Measurements from ENCODE around the gene TLCD3A. TPM values are rescaled to one million over a fixed set of nuclear protein-coding genes. Genes with fewer than 3 reads are reported as not detected.

The TLCD3A gene
- total and polyA plus RNA-seq, 10 of the 15 experiments (the other 5 are each of a cell fraction or from before 2014, with no cell fraction given) = 2.9 to 29.7 (median 17.8) TPM

- ChIA-PET CTCF (interaction anchor here (1.0 to 1.5 kb wide), 3 partner anchors 14 to 30 kb away, joined by 3 to 5 read pairs (median 3); partner anchors contain the start of genes GEMIN4 and VPS53), SMC1A (ENCODE audit: uncharacterized antibody, unreplicated experiment) (no interaction called here), RAD21 (ENCODE audit: unreplicated experiment) (no interaction called here), POLR2A (interaction anchor here (1.3 to 2.1 kb wide), 2 partner anchors 12 to 13 kb away, joined by 4 to 9 read pairs; no protein-coding TSS in a partner anchor)
- no peak overlapping the region for H3K27ac ChIP-seq (ENCODE audit: control insufficient read depth, insufficient read depth)
- no peak for TF ChIP-seq NR2C1 (IDR thresholded peaks at IDR 0.05)
- TF ChIP-seq HCFC1 (IDR thresholded peaks at IDR 0.05; ENCODE audit: low read length) = no peak
- TF ChIP-seq SMAD1 (IDR thresholded peaks at IDR 0.05; ENCODE audit: low read depth, partially characterized antibody) = no peak
- no peak for TF ChIP-seq IKZF1 (conservative IDR thresholded peaks at IDR 0.05)
- no peak for TF ChIP-seq CREM (IDR thresholded peaks at IDR 0.05; ENCODE audit: low read depth)
- no peak for TF ChIP-seq RELB (IDR thresholded peaks at IDR 0.05; ENCODE audit: low read depth)
- TF ChIP-seq PAX8 (IDR thresholded peaks at IDR 0.05) = no peak
- no peak for TF ChIP-seq BCLAF1 (IDR thresholded peaks at IDR 0.05)
- TF ChIP-seq EP300 (IDR thresholded peaks at IDR 0.05; ENCODE audit: borderline replicate concordance in 1 of 2, control insufficient read depth in 1 of 2, low read depth in 2 of 2, low read length in 2 of 2) = no peak
- TF ChIP-seq E2F8 (IDR thresholded peaks at IDR 0.05; ENCODE audit: low read depth, partially characterized antibody) = no peak
- no peak for TF ChIP-seq SREBF1 (IDR thresholded peaks at IDR 0.05; ENCODE audit: low read length)
- TF ChIP-seq ZNF384 (IDR thresholded peaks at IDR 0.05; ENCODE audit: borderline replicate concordance, low read depth, low read length) = no peak
- TF ChIP-seq YY1 (IDR thresholded peaks at IDR 0.05; ENCODE audit: low read depth, low read length) = no peak
- no peak for TF ChIP-seq IRF3 (IDR thresholded peaks at IDR 0.05)
- TF ChIP-seq ATF3 (IDR thresholded peaks at IDR 0.05; ENCODE audit: borderline replicate concordance, extremely low read depth, low read depth, low read length) = no peak
- no peak for ATAC-seq
- no peaks in the 10 kb centered on the region for H3K36me3 ChIP-seq (ENCODE audit: control insufficient read depth in 2 of 2, insufficient read depth in 2 of 2, low read length in 1 of 2)
- in situ Hi-C loops (cut with MboI) = no loop called here
- H3K27me3 ChIP-seq (replicated peaks in 1 of 2; ENCODE audit: control insufficient read depth in 2 of 2, insufficient read depth in 2 of 2, low read length in 1 of 2) = no peaks in the 10 kb centered on the region
- H3K79me2 ChIP-seq (ENCODE audit: control insufficient read depth, insufficient read depth, low read length) = peaks cover 12% of the 10 kb centered on the region
- no peak for FAIRE-seq
- DNase-seq (ENCODE audit: low read depth, low spot score) = no peak
- no peak overlapping the region for H3K4me2 ChIP-seq (ENCODE audit: control insufficient read depth, insufficient read depth)
- no peak overlapping the region for H3K9ac ChIP-seq (ENCODE audit: control insufficient read depth, insufficient read depth, low read length)
- no peaks in the 10 kb centered on the region for H3K9me3 ChIP-seq (replicated peaks; ENCODE audit: control insufficient read depth, insufficient read depth, low read length)
- BruUV-seq (replicated peaks) = no TSS peak
- H2AFZ ChIP-seq (ENCODE audit: control insufficient read depth, low read depth, low read length) = no peak overlapping the region
- H3K4me3 ChIP-seq = no peak overlapping the region
- H4K20me1 ChIP-seq (ENCODE audit: control insufficient read depth, insufficient read depth) = no peaks in the 10 kb centered on the region
- peaks cover 7% of the 10 kb centered on the region for H3K4me1 ChIP-seq (ENCODE audit: control insufficient read depth, insufficient read depth, low read length)
- WGBS (ENCODE audit: insufficient coverage, insufficient replicate concordance, low lambda C conversion rate, missing lambda C conversion rate) = 49% methylated on average over 5 of the region's 5 CpGs
- intact Hi-C loops (cut with micrococcal nuclease; ENCODE audit: unreplicated experiment) = no loop called here
Observed at GRCh38 chr17:728911-729310, 3.5 kb upstream of the TLCD3A start.
